GM12873 (cell line): ENCODE data around the gene ZNF800.

Experiments
- TF ChIP-seq, protein P1 (sequence below): IDR thresholded peaks from 2 replicates; pipeline ENCODE4 v1.5.1; 2012; ENCODE audit warnings: low read depth, mild to moderate bottlenecking, moderate library complexity, low read length, control low read depth; ENCODE audit not compliant: insufficient read depth; ENCODE audit errors: missing control alignments

The ZNF800 gene

DNA sequence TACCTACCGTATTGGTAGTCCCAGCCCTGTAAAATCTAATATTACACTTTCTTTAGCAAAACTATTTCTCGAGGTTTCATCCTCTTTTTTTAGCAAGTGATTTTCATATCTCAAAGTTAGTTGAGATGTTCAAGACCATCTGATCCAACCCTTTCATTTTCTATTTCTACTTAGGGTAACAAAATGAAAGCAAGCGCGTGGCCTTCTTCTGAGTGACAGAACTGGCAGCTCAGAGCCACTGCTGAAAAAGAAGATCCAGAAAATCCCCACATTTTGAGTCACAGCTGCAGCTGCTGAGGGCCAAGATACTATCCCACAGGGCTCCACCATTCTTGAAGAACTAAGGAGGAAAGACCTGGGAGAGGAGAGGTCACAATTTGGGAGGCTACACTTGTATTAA, 24.8 kb upstream of the ZNF800 start:
- TF ChIP-seq, protein P1, sequence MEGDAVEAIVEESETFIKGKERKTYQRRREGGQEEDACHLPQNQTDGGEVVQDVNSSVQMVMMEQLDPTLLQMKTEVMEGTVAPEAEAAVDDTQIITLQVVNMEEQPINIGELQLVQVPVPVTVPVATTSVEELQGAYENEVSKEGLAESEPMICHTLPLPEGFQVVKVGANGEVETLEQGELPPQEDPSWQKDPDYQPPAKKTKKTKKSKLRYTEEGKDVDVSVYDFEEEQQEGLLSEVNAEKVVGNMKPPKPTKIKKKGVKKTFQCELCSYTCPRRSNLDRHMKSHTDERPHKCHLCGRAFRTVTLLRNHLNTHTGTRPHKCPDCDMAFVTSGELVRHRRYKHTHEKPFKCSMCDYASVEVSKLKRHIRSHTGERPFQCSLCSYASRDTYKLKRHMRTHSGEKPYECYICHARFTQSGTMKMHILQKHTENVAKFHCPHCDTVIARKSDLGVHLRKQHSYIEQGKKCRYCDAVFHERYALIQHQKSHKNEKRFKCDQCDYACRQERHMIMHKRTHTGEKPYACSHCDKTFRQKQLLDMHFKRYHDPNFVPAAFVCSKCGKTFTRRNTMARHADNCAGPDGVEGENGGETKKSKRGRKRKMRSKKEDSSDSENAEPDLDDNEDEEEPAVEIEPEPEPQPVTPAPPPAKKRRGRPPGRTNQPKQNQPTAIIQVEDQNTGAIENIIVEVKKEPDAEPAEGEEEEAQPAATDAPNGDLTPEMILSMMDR = no peak

DNA sequence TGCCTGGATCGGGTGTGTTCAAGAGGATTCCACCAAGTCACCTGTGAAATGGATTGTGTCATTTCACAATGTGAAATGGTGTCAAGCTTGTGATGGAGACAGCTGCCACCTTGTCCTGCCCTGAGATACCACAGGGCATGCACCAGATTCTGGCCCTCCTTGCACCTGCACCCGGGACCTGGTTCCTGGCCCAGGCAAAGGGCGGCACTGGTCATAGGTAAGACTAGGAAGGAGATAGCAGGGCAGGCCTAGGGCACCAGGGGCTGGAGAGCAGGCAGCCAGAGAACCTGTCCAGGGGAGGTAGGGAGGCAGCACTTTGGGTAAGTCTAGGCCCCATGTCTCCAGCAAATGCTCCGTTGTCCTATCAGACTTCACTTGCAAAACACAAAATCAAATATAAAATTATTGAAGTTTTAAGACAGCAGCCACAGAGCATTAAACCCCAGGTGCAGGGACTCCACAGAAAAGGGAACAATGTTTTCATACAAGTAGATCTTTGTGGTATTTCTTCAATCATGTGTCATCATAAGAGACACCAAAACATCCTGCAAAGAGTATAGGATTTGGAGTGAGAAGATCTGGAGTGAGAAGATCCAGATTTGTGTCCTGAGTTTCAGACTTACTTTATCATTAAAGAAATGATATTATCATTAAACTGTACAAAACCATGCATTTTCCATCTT, 22.7 kb upstream of the ZNF800 start:
- TF ChIP-seq, protein P1 = no peak

DNA sequence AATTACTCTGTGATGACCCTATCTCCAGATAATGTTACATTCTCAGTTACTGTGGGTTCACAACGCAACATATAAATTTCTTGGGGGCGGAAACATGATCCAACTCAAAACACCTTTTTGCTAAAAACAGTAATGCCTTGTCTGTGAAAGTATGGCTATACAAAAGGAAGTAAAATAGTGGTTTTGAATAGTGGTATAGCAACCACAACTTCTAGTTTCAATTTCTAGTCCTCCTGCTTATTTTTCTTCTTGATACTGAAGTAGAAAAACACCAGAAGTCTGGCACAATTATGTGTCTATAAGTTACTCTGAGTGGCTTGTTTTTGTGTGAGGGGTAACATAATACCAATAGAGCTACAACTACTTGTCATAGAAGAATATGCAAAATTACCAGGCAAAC, 21.5 kb upstream of the ZNF800 start:
- TF ChIP-seq, protein P1 = no peak

DNA sequence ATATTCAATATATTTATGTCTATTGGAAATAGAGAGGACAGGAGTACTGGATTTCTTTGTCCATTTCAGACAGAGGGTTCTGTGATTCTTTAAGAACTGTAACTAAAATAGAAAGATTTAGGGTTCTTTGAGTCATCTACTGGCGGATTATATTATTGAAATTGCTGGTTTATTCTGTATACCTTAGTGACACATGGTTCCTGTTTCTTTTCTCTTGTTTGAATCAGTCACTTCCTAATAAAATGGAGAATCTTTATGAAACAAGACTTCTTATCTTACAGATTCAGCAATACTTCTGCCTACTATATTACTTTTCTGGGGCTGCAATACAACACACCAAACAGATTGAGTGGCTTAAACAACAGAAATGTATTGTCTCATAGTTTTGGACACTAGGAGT, 20.8 kb upstream of the ZNF800 start:
- TF ChIP-seq, protein P1 = no peak

DNA sequence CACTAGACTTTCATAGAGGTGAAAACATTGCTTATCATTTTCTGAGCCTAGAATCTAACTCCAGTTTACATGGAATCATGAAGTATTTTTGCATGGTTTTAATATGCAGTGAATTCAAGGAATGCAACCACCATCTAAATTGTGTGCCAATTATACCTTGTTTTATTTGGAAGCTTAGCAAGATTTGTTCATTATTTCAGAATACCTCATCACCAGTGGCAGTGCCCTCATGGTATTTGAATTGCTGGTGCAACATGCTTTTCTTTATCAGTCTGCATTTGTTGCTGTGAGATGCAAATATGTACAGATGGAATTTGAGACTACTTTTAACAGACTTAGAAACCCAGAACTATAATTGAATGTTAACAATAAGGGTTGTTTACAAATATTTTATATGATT, 18.7 kb upstream of the ZNF800 start:
- TF ChIP-seq, protein P1 = no peak

DNA sequence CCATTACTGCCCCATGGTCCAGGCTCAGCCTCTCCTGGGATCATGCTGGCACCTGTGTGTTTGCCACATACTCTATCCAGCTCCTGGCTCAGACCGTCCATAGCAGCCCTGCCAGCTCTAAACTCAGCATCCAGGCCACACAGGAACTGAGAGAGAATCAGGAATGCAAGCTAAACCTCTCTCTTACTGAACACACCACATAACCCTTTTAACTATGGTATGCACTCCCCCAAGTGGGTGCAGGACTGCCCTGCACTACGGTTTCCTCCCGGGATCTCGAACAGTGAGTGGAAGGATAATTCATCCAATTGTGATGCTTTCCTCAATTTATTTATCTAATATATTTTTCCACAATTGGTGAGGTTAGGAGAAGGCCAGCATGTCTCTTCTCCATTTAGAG, 17.1 kb upstream of the ZNF800 start:
- TF ChIP-seq, protein P1 = peak; percentile 20

DNA sequence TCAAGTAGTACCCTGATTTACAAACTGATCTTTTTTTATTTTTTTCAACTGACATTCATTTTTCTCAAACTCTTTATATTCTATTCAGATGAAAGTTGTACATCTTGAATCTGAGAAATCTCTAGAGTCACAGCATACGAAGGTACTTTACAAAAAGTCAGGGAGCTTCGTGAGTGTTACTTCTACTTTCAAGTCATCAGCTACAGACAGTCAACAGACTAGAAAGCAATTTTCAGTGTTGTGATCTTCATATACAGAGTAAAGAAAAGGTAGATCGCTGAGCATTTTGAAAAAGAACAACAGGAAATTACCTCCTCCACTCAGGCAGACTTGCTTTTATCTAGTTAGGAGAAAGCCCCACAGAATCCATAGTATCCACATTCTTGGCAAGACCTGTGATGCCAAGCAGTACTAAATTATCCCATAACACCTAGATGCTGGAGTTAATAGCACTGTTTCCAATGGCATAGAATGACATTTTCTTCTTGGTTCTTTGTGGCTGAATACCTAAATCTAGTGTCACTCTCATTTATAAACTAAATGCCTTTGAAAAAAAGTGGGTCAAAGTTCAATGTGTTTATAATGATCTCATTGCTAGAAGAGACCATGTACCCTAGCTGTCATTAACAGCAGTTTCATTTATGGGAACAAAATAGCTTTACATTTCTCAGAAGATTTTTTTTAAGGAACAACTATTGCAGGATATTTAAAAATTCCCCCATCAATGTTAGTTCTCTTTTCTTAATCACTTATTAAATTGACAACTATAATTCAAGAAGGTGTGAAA, 12.0 kb upstream of the ZNF800 start:
- TF ChIP-seq, protein P1 = no peak
